H1 (cell line): ENCODE measurements around the gene SH2D7. TPM values are rescaled to one million over a fixed set of nuclear protein-coding genes. Genes with fewer than 3 reads are reported as not detected.

ENCODE experiments used
- CTCF ChIA-PET: fragments of 300-600 bp; sonication (Branson Sonifier 250); formaldehyde crosslinking; loops from one replicate; lab custom pipeline; 2021; ENCODE audit not compliant: partially characterized antibody; lab: Charles Lee
- POLR2A ChIA-PET: fragments of 300-600 bp; sonication (Branson Sonifier 250); formaldehyde crosslinking; loops from one replicate; lab custom pipeline; 2021; ENCODE audit warnings: inconsistent platforms; ENCODE audit not compliant: partially characterized antibody; lab: Charles Lee
- DNase-seq, 2 experiments: peaks; one replicate each; pipeline versions ENCODE4 v3.0.0 to v3.0.0-alpha.2; 2010 to 2022; ENCODE audit warnings: low spot score in 2 of 2, low read depth in 1 of 2, mixed read lengths in 1 of 2
- FAIRE-seq: peaks from 2 replicates; lab custom pipeline; 2011; peaks lifted over from hg19 to GRCh38; lab: Jason Lieb, UNC
- H2AFZ ChIP-seq: 2 replicates; pipeline ENCODE4 v1.8.1; 2012; ENCODE audit warnings: low read length, inconsistent platforms
- H2AK5ac ChIP-seq: 2 replicates; pipeline ENCODE4 v1.6.1; 2013; ENCODE audit warnings: low read depth, low read length
- H2BK120ac ChIP-seq: replicated peaks from 2 replicates; pipeline ENCODE3; 2013; ENCODE audit warnings: low read depth, low read length, inconsistent platforms
- H2BK12ac ChIP-seq: 2 replicates; pipeline ENCODE4 v1.6.1; 2013; ENCODE audit warnings: low read depth, low read length
- H2BK15ac ChIP-seq: 2 replicates; pipeline ENCODE4 v1.6.1; 2013; ENCODE audit warnings: low read length
- H2BK20ac ChIP-seq: 2 replicates; pipeline ENCODE4 v1.6.1; 2013; ENCODE audit warnings: low read length
- H2BK5ac ChIP-seq: 2 replicates; pipeline ENCODE4 v1.6.1; 2013; ENCODE audit warnings: low read depth, low read length
- H3K14ac ChIP-seq: 2 replicates; pipeline ENCODE4 v1.6.1; 2013; ENCODE audit warnings: inconsistent platforms; ENCODE audit not compliant: insufficient read length
- H3K18ac ChIP-seq: 2 replicates; pipeline ENCODE4 v1.6.1; 2013; ENCODE audit warnings: low read length; ENCODE audit errors: extremely low read depth
- H3K23ac ChIP-seq: 2 replicates; pipeline ENCODE4 v1.6.1; 2013; ENCODE audit warnings: inconsistent platforms; ENCODE audit not compliant: insufficient read length
- H3K23me2 ChIP-seq: 2 replicates; pipeline ENCODE4 v1.6.1; 2013; ENCODE audit warnings: low read depth, low read length
- H3K27ac ChIP-seq: 2 replicates; pipeline ENCODE4 v1.6.1; 2011; ENCODE audit warnings: low read depth, low read length, inconsistent platforms
- H3K27me3 ChIP-seq, 4 experiments: replicated peaks in 1 of 4; 1 replicate in 1 of 4; 2 replicates in 3 of 4; pipeline versions ENCODE4 v1.6.1 to v1.8.1; 2011 to 2013; ENCODE audit warnings: low read length in 3 of 4, mild to moderate bottlenecking in 3 of 4, inconsistent platforms in 2 of 4, mixed read lengths in 2 of 4, moderate library complexity in 1 of 4; ENCODE audit not compliant: control insufficient read depth in 3 of 4, insufficient read depth in 3 of 4; ENCODE audit errors: extremely low read depth in 1 of 4
- H3K36me3 ChIP-seq, 4 experiments: 2 replicates each; pipeline versions ENCODE4 v1.6.1 to v1.8.1; 2011 to 2013; ENCODE audit warnings: mild to moderate bottlenecking in 4 of 4, low read length in 3 of 4, moderate library complexity in 2 of 4, control low read depth in 1 of 4, inconsistent platforms in 1 of 4; ENCODE audit not compliant: insufficient read depth in 4 of 4, control insufficient read depth in 2 of 4
- H3K4ac ChIP-seq: replicated peaks from 2 replicates; pipeline ENCODE3; 2013; ENCODE audit warnings: low read length, low read depth, mixed read lengths, inconsistent platforms; ENCODE audit not compliant: insufficient read length
- H3K4me1 ChIP-seq, 4 experiments: replicated peaks in 1 of 4; 1 replicate in 1 of 4; 2 replicates in 3 of 4; pipeline versions ENCODE4 v1.6.1 to v1.8.1; 2011 to 2013; ENCODE audit warnings: low read length in 3 of 4, inconsistent platforms in 2 of 4, mixed read lengths in 1 of 4; ENCODE audit not compliant: insufficient read depth in 4 of 4, control insufficient read depth in 3 of 4
- H3K4me2 ChIP-seq, 2 experiments: 2 replicates each; pipeline versions ENCODE4 v1.6.1 to v1.8.1; 2011 to 2013; ENCODE audit warnings: low read depth in 2 of 2, low read length in 2 of 2, control low read depth in 1 of 2, inconsistent platforms in 1 of 2, mild to moderate bottlenecking in 1 of 2; ENCODE audit not compliant: insufficient read depth in 1 of 2
- H3K4me3 ChIP-seq, 4 experiments: fragments of 200-600, 300-600 bp in 1 of 4; sonication (generic), shearing (Covaris generic), sonication (Bioruptor Twin) in 1 of 4; 2 replicates each; pipeline versions ENCODE4 v1.5.1 to v1.8.1; 2011 to 2016; ENCODE audit warnings: low read length in 4 of 4, low read depth in 3 of 4, control low read depth in 2 of 4, inconsistent platforms in 2 of 4, mild to moderate bottlenecking in 2 of 4, mixed read lengths in 1 of 4, moderate library complexity in 1 of 4; ENCODE audit not compliant: insufficient read depth in 2 of 4; ENCODE audit errors: extremely low read depth in 1 of 4
- H3K56ac ChIP-seq: replicated peaks from 2 replicates; pipeline ENCODE3; 2013; ENCODE audit warnings: low read depth, mild to moderate bottlenecking, mixed read lengths, low read length, inconsistent platforms; ENCODE audit not compliant: insufficient read length
- H3K79me1 ChIP-seq: 2 replicates; pipeline ENCODE4 v1.6.1; 2013; ENCODE audit warnings: low read depth, low read length, control low read depth
- H3K79me2 ChIP-seq, 2 experiments: 2 replicates each; pipeline versions ENCODE4 v1.6.1 to v1.8.1; 2012 to 2013; ENCODE audit warnings: low read length in 2 of 2, mild to moderate bottlenecking in 2 of 2, inconsistent platforms in 1 of 2; ENCODE audit not compliant: insufficient read depth in 2 of 2, control insufficient read depth in 1 of 2
- H3K9ac ChIP-seq, 4 experiments: replicated peaks in 1 of 4; 1 replicate in 1 of 4; 2 replicates in 3 of 4; pipeline versions ENCODE4 v1.6.1 to v1.8.1; 2011 to 2013; ENCODE audit warnings: low read depth in 3 of 4, low read length in 3 of 4, control low read depth in 2 of 4, mild to moderate bottlenecking in 2 of 4, moderate library complexity in 2 of 4, inconsistent platforms in 1 of 4; ENCODE audit errors: extremely low read depth in 1 of 4
- H3K9me3 ChIP-seq, 2 experiments: 2 replicates each; pipeline versions ENCODE4 v1.6.1 to v1.8.1; 2012 to 2013; ENCODE audit warnings: mild to moderate bottlenecking in 2 of 2, moderate library complexity in 2 of 2, control low read depth in 1 of 2, inconsistent platforms in 1 of 2, low read depth in 1 of 2, low read length in 1 of 2, mixed read lengths in 1 of 2; ENCODE audit not compliant: insufficient read depth in 2 of 2
- H4K20me1 ChIP-seq, 2 experiments: replicated peaks in 1 of 2; 2 replicates each; pipeline versions ENCODE3 to v1.8.1; 2011 to 2013; ENCODE audit warnings: inconsistent platforms in 2 of 2, low read length in 2 of 2, mild to moderate bottlenecking in 1 of 2; ENCODE audit not compliant: insufficient read depth in 2 of 2, control insufficient read depth in 1 of 2
- H4K5ac ChIP-seq: 2 replicates; pipeline ENCODE4 v1.6.1; 2013; ENCODE audit warnings: low read length, low read depth, mixed read lengths, inconsistent platforms; ENCODE audit not compliant: insufficient read length
- H4K8ac ChIP-seq: 2 replicates; pipeline ENCODE4 v1.8.0; 2013; ENCODE audit warnings: mild to moderate bottlenecking, moderate library complexity, low read length, inconsistent platforms; ENCODE audit not compliant: insufficient read depth; ENCODE audit errors: extremely low read depth
- H4K91ac ChIP-seq: replicated peaks from 2 replicates; pipeline ENCODE3; 2013; ENCODE audit warnings: low read length, mixed read lengths, inconsistent platforms; ENCODE audit not compliant: insufficient read length
- CEBPB ChIP-seq: IDR thresholded peaks from 2 replicates; pipeline ENCODE4 v1.6.1; 2012; ENCODE audit warnings: low read depth, low read length
- CHD1 ChIP-seq: IDR thresholded peaks from 2 replicates; pipeline ENCODE4 v1.6.1; 2012; ENCODE audit warnings: low read depth, low read length, improper control_type of control experiment
- CHD2 ChIP-seq: IDR thresholded peaks from 2 replicates; pipeline ENCODE4 v1.6.1; 2012; ENCODE audit warnings: low read length, improper control_type of control experiment
- CREB1 ChIP-seq: IDR thresholded peaks from 2 replicates; pipeline ENCODE4 v1.6.1; 2012; ENCODE audit warnings: inconsistent platforms
- EP300 ChIP-seq, 2 experiments: IDR thresholded peaks; 1 replicate in 1 of 2; 2 replicates in 1 of 2; pipeline ENCODE4 v1.6.1; 2011 to 2012; ENCODE audit warnings: low read depth in 2 of 2, low read length in 2 of 2, mild to moderate bottlenecking in 2 of 2, borderline replicate concordance in 1 of 2, inconsistent platforms in 1 of 2, moderate library complexity in 1 of 2
- GABPA ChIP-seq: IDR thresholded peaks from 2 replicates; pipeline ENCODE4 v1.6.1; 2011; ENCODE audit warnings: mild to moderate bottlenecking, low read length, moderate library complexity, borderline replicate concordance; ENCODE audit not compliant: insufficient read depth
- KDM4A ChIP-seq: IDR thresholded peaks from one replicate; pipeline ENCODE4 v1.7.1; 2012; ENCODE audit warnings: low read depth, mild to moderate bottlenecking, moderate library complexity, low read length, inconsistent platforms; ENCODE audit not compliant: severe bottlenecking
- MAX ChIP-seq: IDR thresholded peaks from 2 replicates; pipeline ENCODE4 v1.6.1; 2012; ENCODE audit warnings: inconsistent platforms
- RXRA ChIP-seq: IDR thresholded peaks from 2 replicates; pipeline ENCODE4 v1.6.1; 2011; ENCODE audit warnings: low read depth, mild to moderate bottlenecking, low read length, moderate library complexity; ENCODE audit not compliant: insufficient read depth
- SAP30 ChIP-seq: fragments of 300-600 bp; sonication (generic); IDR thresholded peaks from 2 replicates; pipeline ENCODE4 v1.7.1; 2012; ENCODE audit warnings: low read length, moderate library complexity, mild to moderate bottlenecking, inconsistent platforms; ENCODE audit not compliant: insufficient read depth, insufficient replicate concordance
- TBP ChIP-seq: IDR thresholded peaks from 2 replicates; pipeline ENCODE4 v1.6.1; 2011; ENCODE audit warnings: low read depth, low read length, improper control_type of control experiment
- WGBS, 2 experiments: shearing (Covaris generic) in 1 of 2; methylation state at CpG; one replicate each; pipeline versions ENCODE4 v1.1.6 to v1.1.7; 2013 to 2015; ENCODE audit warnings: low lambda C conversion rate in 2 of 2, mixed read lengths in 2 of 2, inconsistent platforms in 1 of 2, low coverage in 1 of 2, missing lambda C conversion rate in 1 of 2; ENCODE audit not compliant: insufficient replicate concordance in 2 of 2, insufficient coverage in 1 of 2, insufficient read length in 1 of 2; ENCODE audit errors: extremely low coverage in 1 of 2, missing lambda C conversion rate in 1 of 2; 5-methylcytosine and 5-hydroxymethylcytosine counted together
- polyA plus RNA-seq, 7 experiments: library from polyadenylated mRNA; depleted of rRNA in 3 of 7; stranded (reverse) in 5 of 7; unstranded in 2 of 7; fragments of >200 nt in 5 of 7; fragments of 200-250 nt in 2 of 7; gene quantifications; 1 replicate in 5 of 7; 2 replicates in 1 of 7; 4 replicates in 1 of 7; pipeline versions ENCODE4 v1.2.1 to v1.2.3, GENCODE V29; 2011 to 2013; ENCODE audit warnings: missing spikeins in 2 of 7, mixed read lengths in 2 of 7
- total RNA-seq: library from RNA; stranded (reverse); fragmentation: NEBNext Ultra II Directional; extraction: Animal tissue kit (Norgen Biotek cat#: 25700); gene quantifications from 2 replicates; pipeline ENCODE4 v1.2.1, GENCODE V29; 2021
- TF ChIP-seq, protein P1 (sequence below): IDR thresholded peaks from 2 replicates; pipeline ENCODE4 v1.6.1; 2011; ENCODE audit warnings: low read depth, mild to moderate bottlenecking, low read length; ENCODE audit not compliant: insufficient read depth

The SH2D7 gene
- total and polyA plus RNA-seq, 2 of the 8 experiments (the other 6 are each of a cell fraction or from before 2014, with no cell fraction given) = not detected

- Histone ChIP-seq H3K56ac (no peak overlapping the region), H3K79me1 (0 out of 2 replicates have a peak, but pooled peaks cover 2% of the 10 kb centered on the region), H3K9me3 (no peaks in the 10 kb centered on the region), H3K4me3 (no peak overlapping the region), H2AFZ (no peak overlapping the region), H3K79me2 (no peaks in the 10 kb centered on the region), H4K91ac (no peak overlapping the region), H3K4me1 (peaks cover 0 to 6% (median 4%) of the 10 kb centered on the region in 4 experiments; a peak in 2 of 7 replicates), H3K23ac (no peak overlapping the region), H3K4me2 (no peak overlapping the region), H2BK5ac (no peak overlapping the region), H2BK20ac (no peak overlapping the region), H3K27ac (no peak overlapping the region), H3K18ac (no peak overlapping the region), H2BK15ac (no peak overlapping the region), H2AK5ac (no peak overlapping the region), H4K5ac (no peak overlapping the region), H3K14ac (no peak overlapping the region), H4K20me1 (peaks cover 0 to 4% of the 10 kb centered on the region in 2 experiments), H3K27me3 (no peaks in the 10 kb centered on the region), H3K9ac (no peak overlapping the region), H3K23me2 (no peaks in the 10 kb centered on the region; the same call in 1 of the 2 replicates), H4K8ac (no peak overlapping the region), H3K4ac (no peak overlapping the region), H3K36me3 (no peaks in the 10 kb centered on the region; a peak in 2 of 8 replicates), H2BK12ac (no peak overlapping the region; the same call in 1 of the 2 replicates), H2BK120ac (no peak overlapping the region)
- WGBS, 2 experiments = 80% methylated on average over 1 of the region's 1 CpG; no CpG with 5 or more reads in 1 of the 2 experiments
- CTCF ChIA-PET = interaction anchor here (1.1 to 2.8 kb wide), 8 partner anchors 8 to 191 kb away, joined by 3 to 11 read pairs (median 5); no protein-coding TSS in a partner anchor
- FAIRE-seq (no peak), DNase-seq (no peak)
- POLR2A ChIA-PET = interaction anchor here (0.8 kb wide), 1 partner anchor 76 kb away, joined by 4 read pairs; no protein-coding TSS in a partner anchor
- TF ChIP-seq CHD2 (no peak), GABPA (no peak), TBP (no peak), CREB1 (no peak), SAP30 (no peak), CEBPB (no peak), EP300 (IDR thresholded peaks at IDR 0.05; ENCODE audit: borderline replicate concordance in 1 of 2, low read depth in 2 of 2, low read length in 2 of 2) (no peak), KDM4A (no peak), RXRA (no peak), MAX (no peak), CHD1 (no peak)
- TF ChIP-seq, protein P1, sequence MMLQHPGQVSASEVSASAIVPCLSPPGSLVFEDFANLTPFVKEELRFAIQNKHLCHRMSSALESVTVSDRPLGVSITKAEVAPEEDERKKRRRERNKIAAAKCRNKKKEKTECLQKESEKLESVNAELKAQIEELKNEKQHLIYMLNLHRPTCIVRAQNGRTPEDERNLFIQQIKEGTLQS = no peak
Observed at GRCh38 chr15:78050826-78051225, 41.5 kb upstream of the SH2D7 start.
